ENCODE data around the gene NOD1.
"Not testable (repeated sequence)": the region's sequence is repeated elsewhere in the genome, so short reads cannot be mapped to it uniquely, and the experiment has no call there.

Gene NOD1

DNA sequence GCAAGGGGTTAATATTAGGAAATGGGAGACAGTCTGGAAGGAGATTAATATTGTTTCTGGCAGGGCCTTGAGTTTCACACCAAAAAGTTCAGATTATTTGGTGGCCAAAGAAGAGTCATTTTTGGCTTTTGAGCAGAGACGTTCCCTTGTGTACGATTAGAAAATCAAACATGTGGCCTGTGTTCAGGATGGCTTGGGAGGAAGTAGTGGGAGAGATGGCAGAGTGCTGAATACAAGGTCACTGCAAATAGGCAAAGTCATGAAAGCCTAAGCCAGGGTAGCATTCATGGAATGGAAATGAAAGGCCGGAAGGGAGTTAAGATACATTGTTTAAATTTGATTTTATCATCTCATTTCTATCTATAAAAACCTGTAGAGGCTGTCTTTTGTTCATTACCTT, 35.6 kb upstream of the NOD1 start:
- no peak overlapping the region for H3K4me3 ChIP-seq (ENCODE audit: low read length)
- WGBS: 90% methylated on average over 2 of the region's 3 CpGs
- no peaks in the 10 kb centered on the region for H3K27me3 ChIP-seq (ENCODE audit: insufficient read depth, low read length)
- H3K36me3 ChIP-seq (ENCODE audit: insufficient read depth, low read length): no peaks in the 10 kb centered on the region
- no peaks in the 10 kb centered on the region; the same call in 1 of the 2 replicates for H3K4me1 ChIP-seq (ENCODE audit: insufficient read depth, low read length)
- H3K9me3 ChIP-seq (ENCODE audit: insufficient read depth, low read depth, low read length): no peaks in the 10 kb centered on the region
- H3K9ac ChIP-seq (ENCODE audit: low read depth, low read length): no peak overlapping the region
- no peak overlapping the region for H3K27ac ChIP-seq (ENCODE audit: low read depth, low read length)

DNA sequence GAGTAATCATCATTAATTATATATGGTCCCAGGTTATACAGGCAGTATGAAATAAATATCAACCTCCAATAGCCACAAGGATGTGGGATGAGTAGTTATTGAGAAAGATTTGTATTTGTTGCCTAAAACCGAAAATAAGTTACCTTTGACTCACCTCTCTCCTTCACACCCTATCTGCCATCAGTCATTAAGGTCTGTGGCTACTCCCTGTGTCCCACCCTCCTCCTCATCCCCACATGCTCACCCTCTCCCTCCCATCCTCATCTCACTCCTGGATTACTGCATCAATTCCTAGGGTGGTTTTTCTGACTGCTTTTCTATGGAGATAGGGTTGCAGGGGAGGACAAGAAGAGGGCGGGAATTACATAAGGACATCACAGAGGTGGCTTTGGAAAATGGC, 35.2 kb upstream of the NOD1 start:
- H3K27ac ChIP-seq (ENCODE audit: low read depth, low read length): no peak overlapping the region
- WGBS: 87% methylated on average over 2 of the region's 2 CpGs
- no peaks in the 10 kb centered on the region for H3K36me3 ChIP-seq (ENCODE audit: insufficient read depth, low read length)
- no peaks in the 10 kb centered on the region; the same call in 1 of the 2 replicates for H3K4me1 ChIP-seq (ENCODE audit: insufficient read depth, low read length)
- no peak overlapping the region for H3K4me3 ChIP-seq (ENCODE audit: low read length)
- no peak overlapping the region for H3K9ac ChIP-seq (ENCODE audit: low read depth, low read length)
- H3K9me3 ChIP-seq (ENCODE audit: insufficient read depth, low read depth, low read length): no peaks in the 10 kb centered on the region
- no peaks in the 10 kb centered on the region for H3K27me3 ChIP-seq (ENCODE audit: insufficient read depth, low read length)

DNA sequence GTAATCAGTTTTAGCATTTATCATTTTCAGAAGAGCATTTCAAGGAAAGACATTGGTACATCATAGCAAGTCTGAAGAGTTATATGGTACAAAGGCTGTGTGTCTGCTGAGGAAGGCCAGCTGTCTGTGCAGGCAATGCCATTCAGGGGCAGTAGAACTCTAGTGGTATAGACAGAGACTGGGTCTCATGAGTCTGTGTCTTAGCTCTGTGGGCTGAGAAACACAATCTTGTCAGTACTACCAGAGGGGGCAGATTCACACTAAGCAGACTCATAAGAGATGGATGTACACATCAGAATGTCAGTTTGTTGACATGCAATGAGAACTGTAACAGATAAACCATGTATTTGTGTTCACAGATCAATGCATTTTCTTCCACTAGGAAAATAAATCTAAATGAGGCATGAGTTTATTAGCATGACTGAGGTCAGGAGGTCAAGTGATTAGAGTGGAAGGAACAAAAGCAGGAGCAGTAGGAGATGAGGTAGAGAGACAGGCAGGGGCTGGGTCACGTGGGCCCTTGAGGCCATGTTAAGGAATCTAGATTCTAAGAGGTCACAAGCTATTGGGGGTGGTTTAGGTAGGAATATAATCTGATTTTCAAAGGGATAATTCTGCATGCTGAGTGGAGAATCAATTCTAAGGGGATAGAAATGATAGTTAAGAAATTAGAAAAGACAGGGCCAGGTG, 33.5 kb upstream of the NOD1 start:
- H3K36me3 ChIP-seq (ENCODE audit: insufficient read depth, low read length): no peaks in the 10 kb centered on the region
- H3K27me3 ChIP-seq (ENCODE audit: insufficient read depth, low read length): no peaks in the 10 kb centered on the region
- no peak overlapping the region for H3K4me3 ChIP-seq (ENCODE audit: low read length)
- no peak overlapping the region for H3K9ac ChIP-seq (ENCODE audit: low read depth, low read length)
- no peak overlapping the region for H3K27ac ChIP-seq (ENCODE audit: low read depth, low read length)
- WGBS: 59% methylated on average over 1 of the region's 1 CpG
- no peaks in the 10 kb centered on the region for H3K9me3 ChIP-seq (ENCODE audit: insufficient read depth, low read depth, low read length)
- no peaks in the 10 kb centered on the region; the same call in 1 of the 2 replicates for H3K4me1 ChIP-seq (ENCODE audit: insufficient read depth, low read length)

DNA sequence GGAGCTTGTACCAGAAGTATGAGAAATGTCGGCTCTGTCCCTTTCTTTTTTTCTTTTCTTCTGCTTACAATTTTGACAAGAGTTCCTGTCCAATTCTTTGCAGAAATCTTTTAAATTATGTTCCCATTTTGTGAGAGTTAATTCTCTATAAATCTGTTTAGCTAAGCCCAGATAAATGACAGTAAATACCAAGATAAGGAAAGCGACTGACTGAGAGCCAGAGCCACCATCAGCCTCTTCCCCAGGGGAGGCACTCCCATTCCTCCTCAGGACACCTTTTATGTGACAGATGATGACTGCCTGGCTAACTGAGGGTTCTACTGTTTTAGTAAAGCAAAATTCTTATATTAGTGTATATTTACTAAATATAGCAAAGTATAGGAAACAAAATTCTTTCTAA, 32.9 kb upstream of the NOD1 start:
- no peaks in the 10 kb centered on the region for H3K9me3 ChIP-seq (ENCODE audit: insufficient read depth, low read depth, low read length)
- no peaks in the 10 kb centered on the region for H3K36me3 ChIP-seq (ENCODE audit: insufficient read depth, low read length)
- 75% methylated on average over 1 of the region's 2 CpGs for WGBS
- no peaks in the 10 kb centered on the region for H3K27me3 ChIP-seq (ENCODE audit: insufficient read depth, low read length)
- H3K4me3 ChIP-seq (ENCODE audit: low read length): no peak overlapping the region
- H3K4me1 ChIP-seq (ENCODE audit: insufficient read depth, low read length): no peaks in the 10 kb centered on the region; the same call in 1 of the 2 replicates
- H3K9ac ChIP-seq (ENCODE audit: low read depth, low read length): no peak overlapping the region
- H3K27ac ChIP-seq (ENCODE audit: low read depth, low read length): no peak overlapping the region

DNA sequence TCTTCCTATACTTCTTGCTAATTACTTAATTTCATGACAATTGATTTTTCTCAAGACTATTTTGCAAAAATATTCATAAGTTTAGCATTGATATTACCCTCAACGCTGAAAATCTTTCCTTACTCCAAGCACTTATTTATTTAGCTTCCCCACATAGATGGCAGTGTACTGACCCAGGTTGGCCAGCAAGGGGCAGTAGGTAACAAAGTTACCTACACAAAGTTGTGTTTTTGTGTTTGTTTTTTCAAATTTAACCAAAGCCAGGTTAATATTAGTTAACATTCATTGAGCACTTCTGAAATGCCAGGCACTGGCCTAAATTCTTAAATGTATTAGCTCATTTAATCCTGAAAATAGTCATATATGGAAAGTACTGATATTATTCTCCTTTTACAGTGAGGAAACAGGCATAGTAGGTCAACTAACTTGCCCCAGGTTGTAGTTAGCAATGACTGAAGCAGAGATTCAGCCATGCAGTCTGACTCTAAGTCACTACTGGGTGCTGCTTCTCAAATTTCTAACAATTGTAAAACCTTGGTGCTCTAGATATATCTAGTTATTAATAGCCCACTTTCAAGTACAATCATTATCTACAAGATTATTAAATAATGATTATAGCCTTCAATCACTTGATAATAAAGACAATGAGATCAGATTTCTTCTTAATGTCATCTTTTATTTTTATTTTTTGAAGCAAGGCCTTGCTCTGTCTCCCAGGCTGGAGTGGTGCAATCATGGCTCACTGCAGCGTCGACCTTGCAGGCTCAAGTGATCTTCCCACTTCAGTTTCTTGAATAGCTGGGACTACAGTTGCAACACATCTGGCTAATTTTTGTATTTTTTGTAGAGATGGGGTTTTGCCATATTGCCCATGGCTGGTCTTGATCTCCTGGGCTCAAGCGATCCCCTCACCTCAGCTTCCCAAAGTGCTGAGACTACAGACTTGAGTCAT, 31.8 kb upstream of the NOD1 start:
- Histone ChIP-seq H3K27ac (ENCODE audit: low read depth, low read length) (no peak overlapping the region), H3K9ac (ENCODE audit: low read depth, low read length) (no peak overlapping the region), H3K4me1 (ENCODE audit: insufficient read depth, low read length) (no peaks in the 10 kb centered on the region; the same call in 1 of the 2 replicates), H3K4me3 (ENCODE audit: low read length) (no peak overlapping the region), H3K9me3 (ENCODE audit: insufficient read depth, low read depth, low read length) (no peaks in the 10 kb centered on the region), H3K36me3 (ENCODE audit: insufficient read depth, low read length) (no peaks in the 10 kb centered on the region), H3K27me3 (ENCODE audit: insufficient read depth, low read length) (no peaks in the 10 kb centered on the region)
- WGBS: 83% methylated on average over 4 of the region's 4 CpGs

DNA sequence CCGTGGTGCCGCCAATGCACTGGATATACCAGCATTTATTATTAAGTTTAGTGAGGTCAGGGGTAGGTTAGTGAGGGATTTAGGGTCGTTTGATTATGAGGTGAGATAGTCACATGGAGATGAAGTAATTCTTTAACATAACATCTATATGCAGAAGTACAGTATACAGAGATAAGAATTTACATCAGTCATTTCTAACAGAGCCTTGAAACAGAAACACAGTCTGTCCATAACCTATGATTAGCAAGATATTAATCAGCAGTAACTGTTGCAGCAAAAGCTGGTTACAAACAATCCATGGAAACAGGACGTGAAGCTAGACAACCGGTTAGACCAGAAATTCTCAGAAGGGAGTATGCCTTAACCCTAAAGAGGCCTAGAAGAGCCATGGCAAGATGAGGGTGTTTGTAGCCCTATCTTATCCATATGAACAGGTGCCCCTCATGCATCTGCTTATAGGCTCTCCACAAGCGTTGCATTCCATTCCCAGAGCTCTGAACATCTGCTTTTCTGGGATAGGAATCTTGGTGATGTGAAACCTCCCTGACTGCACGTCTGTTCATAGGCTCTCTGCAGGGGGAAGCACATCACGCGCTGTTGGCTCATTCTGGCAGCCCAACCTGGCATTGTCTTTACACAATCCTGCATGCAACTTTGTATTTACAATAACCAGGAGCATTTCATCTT, 30.7 kb upstream of the NOD1 start:
- H3K4me3 ChIP-seq (ENCODE audit: low read length); H3K27ac ChIP-seq (ENCODE audit: low read depth, low read length); H3K27me3 ChIP-seq (ENCODE audit: insufficient read depth, low read length); H3K36me3 ChIP-seq (ENCODE audit: insufficient read depth, low read length); H3K9me3 ChIP-seq (ENCODE audit: insufficient read depth, low read depth, low read length); H3K4me1 ChIP-seq (ENCODE audit: insufficient read depth, low read length); H3K9ac ChIP-seq (ENCODE audit: low read depth, low read length): not testable (repeated sequence)
- 89% methylated on average over 8 of the region's 9 CpGs for WGBS

DNA sequence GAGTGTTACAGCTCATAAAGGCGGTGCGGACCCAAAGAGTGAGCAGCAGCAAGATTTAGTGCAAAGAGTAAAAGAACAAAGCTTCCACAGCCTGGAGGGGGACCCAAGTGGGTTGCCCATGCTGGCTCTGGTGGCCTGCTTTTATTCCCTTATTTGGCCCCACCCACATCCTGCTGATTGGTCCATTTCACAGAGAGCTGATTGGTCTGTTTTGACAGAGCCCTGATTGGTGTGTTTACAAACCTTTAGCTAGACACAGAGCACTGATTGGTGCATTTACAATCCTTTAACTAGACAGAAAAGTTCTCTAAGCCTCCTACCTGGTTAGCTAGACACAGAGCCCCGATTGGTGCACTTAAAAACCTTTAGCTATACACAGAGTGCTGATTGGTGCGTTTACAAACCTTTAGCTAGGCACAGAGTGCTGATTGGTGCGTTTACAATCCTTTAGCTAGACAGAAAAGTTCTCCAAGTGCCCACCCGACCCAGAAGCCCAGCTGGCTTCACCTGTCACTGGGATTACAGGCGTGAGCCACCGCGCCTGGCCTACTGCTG, 28.8 kb upstream of the NOD1 start:
- not testable (repeated sequence) for H3K9me3 ChIP-seq (ENCODE audit: insufficient read depth, low read depth, low read length); H3K9ac ChIP-seq (ENCODE audit: low read depth, low read length); H3K4me3 ChIP-seq (ENCODE audit: low read length); H3K4me1 ChIP-seq (ENCODE audit: insufficient read depth, low read length); H3K27me3 ChIP-seq (ENCODE audit: insufficient read depth, low read length); H3K27ac ChIP-seq (ENCODE audit: low read depth, low read length)
- WGBS: 94% methylated on average over 9 of the region's 9 CpGs
- H3K36me3 ChIP-seq (ENCODE audit: insufficient read depth, low read length): peaks cover 10% of the 10 kb centered on the region; the same call in 1 of the 2 replicates

DNA sequence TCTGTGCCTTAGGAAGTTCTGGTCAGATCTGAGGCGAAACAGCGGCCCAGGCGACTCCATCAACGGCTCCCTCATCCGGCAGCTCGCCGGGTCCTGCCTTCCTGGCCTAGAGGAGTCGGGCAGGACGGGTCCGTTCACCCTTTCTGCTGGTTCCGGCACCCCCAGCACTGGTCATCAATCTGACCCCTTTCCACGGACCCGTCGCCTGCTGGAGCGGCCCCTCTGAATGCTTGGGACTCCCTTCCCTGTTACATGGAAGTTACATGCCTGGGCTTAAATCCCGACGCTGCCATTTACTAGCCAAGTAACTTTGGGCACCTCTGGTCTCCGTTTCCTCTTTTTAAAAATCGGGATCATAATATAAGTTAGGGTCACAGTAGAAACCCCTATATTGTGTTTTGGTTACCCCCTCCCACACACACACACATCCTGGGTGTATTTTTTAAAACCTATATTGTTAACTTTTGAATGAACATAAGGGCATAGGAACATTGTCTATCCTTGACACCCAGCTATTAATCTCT, 26.7 kb upstream of the NOD1 start:
- Histone ChIP-seq H3K27ac (ENCODE audit: low read depth, low read length) (no peak overlapping the region), H3K9ac (ENCODE audit: low read depth, low read length) (peak overlapping the region; percentile 25; the same call in 1 of the 2 replicates)
- WGBS: 78% methylated on average over 19 of the region's 19 CpGs

DNA sequence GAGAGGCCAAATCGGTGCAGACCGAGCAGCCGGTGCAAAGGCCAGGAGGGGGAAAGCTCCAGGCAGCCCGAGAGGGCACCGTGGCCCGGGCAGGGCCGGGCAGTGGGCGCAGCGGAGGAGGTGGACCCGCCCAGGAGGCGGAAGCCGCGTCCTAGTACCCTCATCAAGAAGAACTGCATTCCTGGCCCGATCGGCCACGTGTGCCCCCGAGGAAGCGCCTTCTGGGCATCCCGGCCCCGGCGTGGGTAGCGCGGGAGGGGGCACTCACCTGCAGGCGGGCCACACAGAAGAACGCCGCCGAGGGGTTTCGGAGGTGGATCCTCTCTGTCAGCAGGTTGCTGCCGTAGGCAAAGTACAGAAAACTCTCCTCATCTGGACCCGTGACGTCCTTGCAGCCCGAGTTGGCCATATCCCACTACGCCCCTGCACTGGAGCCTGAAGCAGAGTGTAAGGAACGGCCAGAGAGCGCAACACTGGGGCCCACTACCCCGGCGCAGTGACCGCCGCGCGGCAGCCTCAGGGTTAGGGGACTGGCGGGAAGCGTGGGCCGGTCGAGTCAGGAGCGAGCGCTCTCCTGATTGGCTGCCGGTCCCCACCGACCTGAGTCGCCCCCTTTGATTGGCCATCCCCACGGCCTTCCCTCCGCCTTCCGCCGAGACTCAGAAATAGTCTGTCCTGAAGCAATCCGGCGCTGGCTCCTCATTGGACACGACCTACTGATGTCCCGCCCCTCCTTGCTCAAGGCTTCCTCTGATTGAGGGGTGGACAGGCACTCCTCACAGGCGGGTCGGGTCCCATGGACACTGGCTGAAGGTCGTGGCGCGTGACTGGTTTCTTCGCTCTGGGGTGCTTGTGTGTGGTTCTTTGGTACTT, 26.0 kb upstream of the NOD1 start, which contains the start of gene GGCT:
Gene GGCT (minus strand): TSS at position 529 of the 873 bp plus-strand sequence. CDS start 120 bp downstream, at position 409.
- Histone ChIP-seq H3K4me1 (ENCODE audit: insufficient read depth, low read length) (0 out of 2 replicates have a peak, but pooled peaks cover 8% of the 10 kb centered on the region), H3K9ac (ENCODE audit: low read depth, low read length) (peak within 1 kb of the TSS; percentile 92), H3K27me3 (ENCODE audit: insufficient read depth, low read length) (no peaks in the 10 kb centered on the region), H3K36me3 (ENCODE audit: insufficient read depth, low read length) (peaks cover 25% of the 10 kb centered on the region), H3K27ac (ENCODE audit: low read depth, low read length) (peak within 1 kb of the TSS; percentile 59), H3K9me3 (ENCODE audit: insufficient read depth, low read depth, low read length) (no peaks in the 10 kb centered on the region), H3K4me3 (ENCODE audit: low read length) (peak within 1 kb of the TSS; percentile 79)
- 2% methylated on average over 64 of the region's 64 CpGs for WGBS

More for the DNA sequence above, 26.7 kb upstream of the NOD1 start:
- Histone ChIP-seq H3K9me3 (ENCODE audit: insufficient read depth, low read depth, low read length) (no peaks in the 10 kb centered on the region), H3K36me3 (ENCODE audit: insufficient read depth, low read length) (peaks cover 21% of the 10 kb centered on the region), H3K27me3 (ENCODE audit: insufficient read depth, low read length) (no peaks in the 10 kb centered on the region), H3K4me1 (ENCODE audit: insufficient read depth, low read length) (0 out of 2 replicates have a peak, but pooled peaks cover 8% of the 10 kb centered on the region), H3K4me3 (ENCODE audit: low read length) (peak overlapping the region; percentile 79)
